HEK293T (cell line): ENCODE results near the gene NFIA.
"Not testable (repeated sequence)": the region's sequence is repeated elsewhere in the genome, so short reads cannot be mapped to it uniquely, and the experiment has no call there.

Experiments used
- CTCF ChIA-PET: fragments of 350-600 bp; formaldehyde crosslinking; extraction: SDS; loops from one replicate; lab custom pipeline; 2021; ENCODE audit warnings: antibody characterized with exemption, inconsistent platforms; lab: Yijun Ruan, JAX
- POLR2A ChIA-PET: fragments of 350-600 bp; formaldehyde crosslinking; extraction: SDS; loops from one replicate; lab custom pipeline; 2020; ENCODE audit warnings: antibody characterized with exemption, inconsistent platforms; lab: Yijun Ruan, JAX
- DNase-seq: peaks from one replicate; pipeline ENCODE4 v3.0.0; 2012; ENCODE audit warnings: mixed read lengths; ENCODE audit errors: extremely low spot score
- ARNT ChIP-seq: fragments of 450-650 bp; IDR thresholded peaks from 2 replicates; pipeline ENCODE4 v1.6.1; 2017; ENCODE audit warnings: mild to moderate bottlenecking
- BHLHE40 ChIP-seq: fragments of 450-650 bp; IDR thresholded peaks from 2 replicates; pipeline ENCODE4 v1.6.1; 2016; ENCODE audit warnings: mild to moderate bottlenecking, moderate library complexity, borderline replicate concordance
- CTBP1 ChIP-seq: fragments of 450-650 bp; IDR thresholded peaks from 2 replicates; pipeline ENCODE4 v1.6.1; 2016; ENCODE audit warnings: borderline replicate concordance
- ELF4 ChIP-seq: fragments of 450-650 bp; IDR thresholded peaks from 2 replicates; pipeline ENCODE4 v1.6.1; 2017; ENCODE audit warnings: antibody characterized with exemption
- FOXA1 ChIP-seq: fragments of 450-650 bp; IDR thresholded peaks from 2 replicates; pipeline ENCODE4 v1.6.1; 2016; ENCODE audit warnings: mild to moderate bottlenecking
- FOXK2 ChIP-seq: fragments of 450-650 bp; IDR thresholded peaks from 2 replicates; pipeline ENCODE4 v1.6.1; 2016; ENCODE audit warnings: mild to moderate bottlenecking
- FOXM1 ChIP-seq: fragments of 450-650 bp; IDR thresholded peaks from 2 replicates; pipeline ENCODE4 v1.6.1; 2017; ENCODE audit warnings: mild to moderate bottlenecking, borderline replicate concordance
- HDGF ChIP-seq: fragments of 450-650 bp; IDR thresholded peaks from 2 replicates; pipeline ENCODE4 v1.6.1; 2017; ENCODE audit warnings: antibody characterized with exemption, borderline replicate concordance
- L3MBTL2 ChIP-seq: fragments of 450-650 bp; conservative IDR thresholded peaks from 2 replicates; pipeline ENCODE4 v1.6.1; 2016; ENCODE audit warnings: mild to moderate bottlenecking
- LEF1 ChIP-seq: fragments of 450-650 bp; IDR thresholded peaks from 2 replicates; pipeline ENCODE4 v1.6.1; 2017; ENCODE audit warnings: mild to moderate bottlenecking, borderline replicate concordance
- NFRKB ChIP-seq: fragments of 450-650 bp; IDR thresholded peaks from 2 replicates; pipeline ENCODE4 v1.6.1; 2016; ENCODE audit warnings: mild to moderate bottlenecking, moderate library complexity
- PKNOX1 ChIP-seq: fragments of 450-650 bp; IDR thresholded peaks from 2 replicates; pipeline ENCODE4 v1.6.1; 2016
- SP1 ChIP-seq: fragments of 450-650 bp; IDR thresholded peaks from 2 replicates; pipeline ENCODE4 v1.6.1; 2017
- SUZ12 ChIP-seq: fragments of 450-650 bp; IDR thresholded peaks from 2 replicates; pipeline ENCODE4 v1.6.1; 2016; ENCODE audit warnings: mild to moderate bottlenecking
- TARDBP ChIP-seq: fragments of 450-650 bp; IDR thresholded peaks from 2 replicates; pipeline ENCODE4 v1.6.1; 2016
- ZNF384 ChIP-seq: fragments of 450-650 bp; IDR thresholded peaks from 2 replicates; pipeline ENCODE4 v1.6.1; 2016

NFIA gene

DNA sequence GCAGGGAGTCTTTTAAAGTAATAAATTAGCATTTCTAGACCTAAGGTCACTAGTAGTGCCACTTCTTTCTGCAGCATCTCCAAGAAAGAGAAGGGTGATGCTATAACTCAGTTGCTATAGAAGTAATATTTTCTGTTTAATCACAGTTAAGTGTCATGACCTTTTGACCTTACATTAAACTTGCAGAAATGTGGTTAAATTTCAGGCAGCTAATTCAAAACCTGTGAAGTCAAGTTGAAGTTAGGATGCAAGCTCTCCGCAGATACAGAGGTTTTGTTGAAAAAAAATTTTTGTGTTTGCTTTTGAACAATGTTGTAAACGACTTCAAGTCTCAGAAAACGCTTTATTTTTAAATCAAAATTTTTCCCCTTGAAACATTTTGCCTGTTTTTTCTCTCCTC is 193.9 kb downstream of the NFIA start:
- POLR2A ChIA-PET = no interaction called here
- DNase-seq = no peak
- CTCF ChIA-PET = no interaction called here
- TF ChIP-seq ARNT (no peak), NFRKB (no peak), SUZ12 (no peak), PKNOX1 (no peak), BHLHE40 (no peak), L3MBTL2 (no peak)

DNA sequence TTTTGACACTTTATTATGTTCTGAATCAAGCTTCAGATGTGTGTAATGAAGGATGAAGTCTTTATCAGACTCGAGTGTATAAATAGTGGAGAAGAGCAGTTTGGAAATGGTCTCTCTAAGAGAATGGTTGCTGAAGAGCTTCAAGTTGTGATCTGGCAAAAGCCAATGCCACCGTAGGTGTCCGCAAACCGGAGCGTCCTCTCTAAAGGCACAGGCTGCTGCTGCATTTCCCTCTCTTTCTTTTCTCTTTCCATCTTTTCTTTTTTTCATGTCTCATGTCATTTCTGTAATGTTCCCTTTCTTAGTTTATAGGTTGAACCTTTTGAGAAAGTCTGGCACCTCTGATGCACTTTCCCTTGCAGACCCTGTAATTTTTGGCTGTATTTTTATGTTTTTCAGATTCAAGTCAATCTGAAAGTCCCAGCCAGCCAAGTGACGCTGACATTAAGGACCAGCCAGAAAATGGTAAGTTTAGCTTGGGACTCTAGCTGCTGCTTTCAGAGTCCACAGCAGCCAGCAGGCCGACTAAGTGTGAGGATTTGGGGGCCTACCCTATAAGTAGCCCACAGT is 194.8 kb downstream of the NFIA start:
- POLR2A ChIA-PET = no interaction called here
- CTCF ChIA-PET = no interaction called here
- no peak for TF ChIP-seq ZNF384
- DNase-seq = no peak

- DNase-seq, CTCF ChIA-PET, POLR2A ChIA-PET: not testable (repeated sequence)
Observed at GRCh38 chr1:61278503-61278902, 196.1 kb downstream of the NFIA start.

- CTCF ChIA-PET = no interaction called here
- TF ChIP-seq BHLHE40 (no peak), L3MBTL2 (no peak), LEF1 (no peak), SP1 (no peak), FOXK2 (no peak), FOXM1 (no peak), ELF4 (no peak), ZNF384 (no peak), NFRKB (no peak), CTBP1 (no peak), PKNOX1 (no peak), TARDBP (no peak)
- no peak for DNase-seq
- POLR2A ChIA-PET = no interaction called here
Observed at GRCh38 chr1:61278966-61279365, 196.6 kb downstream of the NFIA start.

DNA sequence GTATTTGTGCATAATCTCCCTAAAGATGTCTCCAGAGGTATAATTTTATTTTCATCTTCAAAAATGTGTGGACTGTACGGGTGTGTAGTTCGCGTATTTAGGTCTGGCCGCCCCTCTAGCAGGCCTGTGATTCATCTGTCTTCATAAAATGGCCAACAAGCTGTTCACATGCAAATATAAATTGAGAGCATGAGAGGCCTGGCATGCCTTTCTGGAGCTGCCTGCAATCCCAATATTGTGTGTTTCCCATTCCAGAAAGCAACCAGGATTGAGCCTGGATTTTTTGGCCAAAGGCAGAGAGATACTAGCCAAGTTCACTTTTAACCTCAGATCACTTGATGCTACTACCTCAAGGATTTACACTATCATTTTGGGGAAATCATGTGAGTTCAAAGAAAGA is 197.2 kb downstream of the NFIA start:
- TF ChIP-seq LEF1 = no peak
- no peak for TF ChIP-seq HDGF
- no peak for TF ChIP-seq ZNF384
- no peak for TF ChIP-seq ARNT
- TF ChIP-seq FOXA1 = no peak
- TF ChIP-seq TARDBP = no peak
- no peak for TF ChIP-seq NFRKB
- no peak for TF ChIP-seq FOXK2
- no peak for TF ChIP-seq CTBP1
- no peak for TF ChIP-seq SUZ12
- no peak for TF ChIP-seq SP1
- TF ChIP-seq PKNOX1 = no peak
- no peak for TF ChIP-seq L3MBTL2
- TF ChIP-seq BHLHE40 = no peak
- no peak for TF ChIP-seq FOXM1
- TF ChIP-seq ELF4 = no peak
- CTCF ChIA-PET = no interaction called here
- DNase-seq = no peak
- POLR2A ChIA-PET = no interaction called here

DNA sequence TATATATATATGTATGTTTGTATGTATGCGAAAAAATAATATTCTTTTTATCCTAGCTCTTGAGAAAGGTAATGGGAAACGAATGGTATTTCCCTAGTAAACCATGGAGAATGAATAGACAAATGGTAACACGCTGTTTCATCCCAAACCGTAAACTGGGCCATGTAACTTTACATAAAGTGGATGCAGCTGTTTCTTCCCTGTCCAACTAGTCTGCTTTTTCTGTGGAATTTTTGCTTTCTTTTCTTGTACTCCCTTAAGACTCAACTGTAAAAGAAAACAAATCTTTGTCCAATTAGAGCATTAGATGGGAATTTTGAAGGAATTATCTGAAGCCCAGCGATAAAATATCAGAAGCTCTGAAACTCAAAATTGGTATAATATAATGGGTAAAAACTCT is 198.1 kb downstream of the NFIA start:
- no peak for TF ChIP-seq FOXK2
- TF ChIP-seq FOXA1 = no peak
- no peak for TF ChIP-seq TARDBP
- TF ChIP-seq HDGF = no peak
- no peak for TF ChIP-seq SUZ12
- no peak for TF ChIP-seq PKNOX1
- no peak for TF ChIP-seq FOXM1
- no peak for TF ChIP-seq ARNT
- TF ChIP-seq BHLHE40 = no peak
- TF ChIP-seq L3MBTL2 = no peak
- TF ChIP-seq SP1 = no peak
- TF ChIP-seq ELF4 = no peak
- no peak for TF ChIP-seq ZNF384
- no peak for TF ChIP-seq LEF1
- TF ChIP-seq NFRKB = no peak
- no peak for TF ChIP-seq CTBP1
- no peak for DNase-seq
- ChIA-PET POLR2A (no interaction called here), CTCF (no interaction called here)

DNA sequence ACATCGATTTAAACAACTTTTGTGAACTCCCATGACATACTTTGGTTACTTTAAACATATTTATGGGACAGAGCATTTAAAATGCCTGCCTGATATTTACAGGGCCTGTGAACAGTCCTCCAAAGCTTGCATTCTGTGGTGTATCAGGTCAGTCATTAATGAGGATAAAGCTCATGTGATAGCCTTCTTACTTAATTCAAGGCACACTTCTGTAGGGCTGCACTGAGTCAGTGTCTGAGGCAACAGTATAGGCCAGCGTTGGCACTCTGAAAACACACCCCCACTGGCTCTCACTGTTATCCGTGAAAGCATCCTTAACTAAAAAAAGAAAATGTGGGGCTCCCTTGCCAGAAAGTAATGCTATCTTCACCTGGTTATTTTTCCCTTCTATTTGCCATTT is 200.0 kb downstream of the NFIA start:
- TF ChIP-seq FOXM1 (no peak), ELF4 (no peak), FOXA1 (no peak), SP1 (no peak), ZNF384 (no peak), SUZ12 (no peak), FOXK2 (no peak), BHLHE40 (no peak), TARDBP (no peak), HDGF (no peak), L3MBTL2 (no peak), PKNOX1 (no peak)
- DNase-seq = no peak
- CTCF ChIA-PET = interaction anchor here (1.3 kb wide), 1 partner anchor 233 kb away, joined by 3 read pairs; no protein-coding TSS in a partner anchor
- POLR2A ChIA-PET = no interaction called here
